Right kidney (tissue), 1 donor: Measurements from ENCODE around the gene PLXDC2.

Source experiments
- DNase-seq: peaks from one replicate; pipeline ENCODE4 v3.0.0-alpha.2; 2016

The PLXDC2 gene

GRCh38 chr10:19936289-19936688, 120.1 kb downstream of the PLXDC2 start:
- DNase-seq = no peak

- no peak for DNase-seq
Observed at GRCh38 chr10:19937989-19938388, 121.8 kb downstream of the PLXDC2 start.

- no peak for DNase-seq
Observed at GRCh38 chr10:19941206-19941880, 125.1 kb downstream of the PLXDC2 start.

- no peak for DNase-seq
Observed at GRCh38 chr10:19944911-19945663, 128.9 kb downstream of the PLXDC2 start.

GRCh38 chr10:19946245-19946644, 130.0 kb downstream of the PLXDC2 start:
- DNase-seq = no peak

GRCh38 chr10:19946791-19947190, 130.6 kb downstream of the PLXDC2 start:
- no peak for DNase-seq

- no peak for DNase-seq
Observed at GRCh38 chr10:19947215-19947614, 131.0 kb downstream of the PLXDC2 start.

- no peak for DNase-seq
Observed at GRCh38 chr10:19947656-19948055, 131.4 kb downstream of the PLXDC2 start.

- no peak for DNase-seq
Observed at GRCh38 chr10:19952224-19953010, 136.2 kb downstream of the PLXDC2 start.

- no peak for DNase-seq
Observed at GRCh38 chr10:19954601-19955000, 138.4 kb downstream of the PLXDC2 start.

- DNase-seq = no peak
Observed at GRCh38 chr10:19956516-19957032, 140.3 kb downstream of the PLXDC2 start.

GRCh38 chr10:19958787-19959186, 142.6 kb downstream of the PLXDC2 start:
- no peak for DNase-seq

GRCh38 chr10:19961076-19962053, 145.1 kb downstream of the PLXDC2 start:
- DNase-seq = no peak

GRCh38 chr10:19964625-19965024, 148.4 kb downstream of the PLXDC2 start:
- DNase-seq = no peak

- DNase-seq = no peak
Observed at GRCh38 chr10:19966751-19967150, 150.5 kb downstream of the PLXDC2 start.

- DNase-seq = no peak
Observed at GRCh38 chr10:19967981-19968380, 151.7 kb downstream of the PLXDC2 start.

- no peak for DNase-seq
Observed at GRCh38 chr10:19968745-19969144, 152.5 kb downstream of the PLXDC2 start.

GRCh38 chr10:19970256-19970655, 154.0 kb downstream of the PLXDC2 start:
- no peak for DNase-seq

GRCh38 chr10:19970717-19971116, 154.5 kb downstream of the PLXDC2 start:
- no peak for DNase-seq

GRCh38 chr10:19971343-19972052, 155.3 kb downstream of the PLXDC2 start:
- no peak for DNase-seq

- DNase-seq = no peak
Observed at GRCh38 chr10:19974138-19974537, 157.9 kb downstream of the PLXDC2 start.
